Measurements from ENCODE around the gene ARHGAP26. TPM values are rescaled to one million over a fixed set of nuclear protein-coding genes. Genes with fewer than 3 reads are reported as not detected.

ARHGAP26 gene
- polyA plus RNA-seq, 6 donors from 2014 or later, result 2.4 to 8.7 (median 4.1) TPM

DNA sequence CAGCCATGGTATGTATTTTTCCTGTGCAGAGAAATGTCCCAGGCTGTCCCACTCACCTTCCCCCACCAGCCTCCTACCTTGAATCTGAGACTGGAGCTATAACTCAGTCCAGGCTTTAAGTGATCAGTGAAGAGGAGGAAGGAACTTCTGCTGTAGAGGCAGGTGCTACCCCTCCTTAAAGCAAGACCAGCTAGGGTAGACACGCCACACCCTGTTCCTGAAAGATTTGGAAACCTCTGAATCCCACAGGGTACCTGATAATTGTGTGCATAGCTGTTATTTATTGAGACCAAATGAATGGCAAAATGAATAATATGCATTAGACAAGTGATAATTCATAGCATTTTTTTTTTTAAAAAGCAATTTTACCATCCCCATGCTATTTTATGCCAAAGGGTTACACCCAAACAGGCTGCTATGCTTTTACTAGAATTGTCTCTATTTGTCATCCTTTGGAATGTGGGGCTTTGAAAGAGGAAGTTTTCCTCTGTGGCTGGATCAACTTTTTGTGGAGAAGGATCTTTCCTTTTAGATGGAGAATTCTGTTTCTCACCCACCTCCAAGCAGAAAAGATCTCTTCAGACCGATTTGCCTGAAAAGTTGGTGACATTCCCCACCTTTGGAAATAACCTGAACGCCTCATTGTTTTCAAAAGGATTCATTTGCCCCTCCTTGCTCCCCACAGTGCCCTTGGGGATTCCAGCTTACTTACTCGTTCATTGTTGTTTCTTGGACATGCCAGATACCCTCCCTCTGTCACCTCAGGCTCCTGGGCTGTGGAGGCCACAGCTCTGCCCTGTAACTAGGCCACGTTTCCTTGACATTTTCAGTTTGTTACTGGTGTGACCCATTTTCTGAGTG lies 384.6 kb downstream of the ARHGAP26 start:
- H3K27ac Mint-ChIP-seq, result no peak overlapping the region
- H3K4me1 Mint-ChIP-seq, result peaks cover 0 to 8% (median 0%) of the 10 kb centered on the region in 3 donors
- H3K4me3 Mint-ChIP-seq, result no peak overlapping the region
- no peaks in the 10 kb centered on the region for H3K27me3 Mint-ChIP-seq
- DNase-seq (no peak), ATAC-seq (ENCODE audit: low read depth in 2 of 2) (no peak)
- peaks cover 5 to 7% of the 10 kb centered on the region in 2 donors for H3K36me3 Mint-ChIP-seq
- H3K9me3 Mint-ChIP-seq, result no peaks in the 10 kb centered on the region

DNA sequence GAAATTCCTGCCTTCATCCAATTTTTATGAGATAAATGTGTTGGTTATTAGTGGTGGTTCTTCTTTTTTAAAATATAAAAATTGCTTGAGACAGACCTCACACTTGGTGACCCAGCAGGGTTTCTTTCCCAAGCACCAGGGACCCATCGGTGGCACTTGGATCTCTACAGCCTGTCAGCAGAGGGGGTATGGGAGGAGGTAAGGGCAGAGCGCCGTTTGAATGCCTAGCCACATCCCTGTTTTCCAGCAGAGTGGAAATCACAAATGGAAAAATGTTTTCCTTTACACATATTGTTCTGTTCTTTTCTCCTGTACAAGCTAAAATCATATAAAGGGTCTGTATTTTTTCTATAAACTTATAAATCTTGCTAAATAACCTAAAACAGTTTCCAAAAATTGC lies 385.3 kb downstream of the ARHGAP26 start:
- H3K4me3 Mint-ChIP-seq, result no peak overlapping the region
- DNase-seq (no peak), ATAC-seq (ENCODE audit: low read depth in 2 of 2) (no peak)
- H3K4me1 Mint-ChIP-seq, result peaks cover 0 to 8% (median 0%) of the 10 kb centered on the region in 3 donors
- no peak overlapping the region for H3K27ac Mint-ChIP-seq
- H3K27me3 Mint-ChIP-seq, result no peaks in the 10 kb centered on the region
- H3K9me3 Mint-ChIP-seq, result no peaks in the 10 kb centered on the region
- peaks cover 5 to 7% of the 10 kb centered on the region in 2 donors for H3K36me3 Mint-ChIP-seq

DNA sequence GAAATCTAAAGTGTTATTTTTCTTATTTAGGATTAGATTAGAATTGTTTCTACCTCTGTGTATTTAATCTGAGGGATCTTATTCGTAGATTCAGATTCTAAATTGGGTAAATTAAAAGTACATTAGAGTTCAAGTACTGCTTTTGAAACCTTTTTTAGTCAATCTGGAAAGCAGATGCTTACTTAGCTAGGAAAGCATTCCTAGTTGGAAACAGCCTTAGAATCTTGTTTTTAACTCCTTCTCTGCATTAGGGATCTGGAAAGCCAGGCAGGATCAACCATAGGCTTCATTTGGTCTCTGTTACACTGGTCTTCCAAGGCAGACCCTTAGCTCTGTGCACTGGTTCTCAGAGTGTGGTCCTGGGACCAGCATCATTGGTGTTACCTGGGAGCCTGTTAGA lies 385.9 kb downstream of the ARHGAP26 start:
- Mint-ChIP-seq H3K36me3 (peaks cover 5 to 7% of the 10 kb centered on the region in 2 donors), H3K9me3 (no peaks in the 10 kb centered on the region), H3K27ac (no peak overlapping the region), H3K27me3 (no peaks in the 10 kb centered on the region), H3K4me1 (peaks cover 0 to 8% (median 0%) of the 10 kb centered on the region in 3 donors), H3K4me3 (no peak overlapping the region)
- DNase-seq, result no peak
- ATAC-seq (ENCODE audit: low read depth in 2 of 2), result no peak

DNA sequence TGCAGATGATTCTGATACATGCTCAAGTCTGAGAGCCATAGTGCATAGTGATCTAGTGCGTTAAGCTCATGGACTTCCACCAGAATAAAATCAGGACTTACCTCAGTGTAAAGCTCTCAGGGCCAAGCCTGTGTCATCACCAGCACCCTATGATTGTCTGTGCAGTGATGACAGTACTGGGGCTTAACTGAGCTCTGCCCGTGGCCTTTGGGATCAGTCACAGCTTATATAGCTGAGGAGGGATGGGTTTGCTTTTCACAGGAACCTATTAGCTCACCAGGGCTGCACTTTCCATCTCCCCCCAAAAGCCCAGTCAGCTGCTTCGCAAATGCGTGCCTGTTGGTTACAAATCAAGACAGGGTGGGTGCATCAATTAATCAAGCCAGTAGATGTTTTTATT lies 386.4 kb downstream of the ARHGAP26 start:
- no peak overlapping the region for H3K27ac Mint-ChIP-seq
- H3K4me1 Mint-ChIP-seq, result peaks cover 0 to 8% (median 0%) of the 10 kb centered on the region in 3 donors
- DNase-seq (no peak), ATAC-seq (ENCODE audit: low read depth in 2 of 2) (no peak)
- no peak overlapping the region for H3K4me3 Mint-ChIP-seq
- H3K9me3 Mint-ChIP-seq, result no peaks in the 10 kb centered on the region
- peaks cover 5 to 7% of the 10 kb centered on the region in 2 donors for H3K36me3 Mint-ChIP-seq
- H3K27me3 Mint-ChIP-seq, result no peaks in the 10 kb centered on the region

DNA sequence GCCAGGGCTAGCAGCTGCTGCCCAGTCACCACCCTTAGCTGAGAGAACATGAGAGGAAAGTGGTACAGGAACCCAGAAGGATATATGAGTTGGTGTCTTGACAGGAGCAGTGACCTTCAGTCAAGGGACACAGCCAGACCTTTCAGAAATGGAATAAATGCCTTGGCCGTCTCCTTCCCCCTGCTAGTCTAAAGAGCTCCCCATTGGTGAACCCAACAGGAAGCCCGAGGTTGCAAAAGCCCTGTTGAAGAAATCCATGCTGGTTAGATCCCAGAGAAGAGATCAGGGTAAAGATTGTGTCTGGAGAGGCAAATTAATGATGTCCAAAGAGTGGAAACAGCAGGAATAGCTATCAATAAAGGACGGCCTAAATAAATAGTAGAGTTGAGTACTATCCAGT lies 388.9 kb downstream of the ARHGAP26 start:
- H3K4me1 Mint-ChIP-seq, result no peaks in the 10 kb centered on the region
- H3K27ac Mint-ChIP-seq, result peak overlapping the region in 2 of 6 donors; percentile 19 to 23
- peak overlapping the region in 1 of 8 donors; percentile 26 for H3K4me3 Mint-ChIP-seq
- DNase-seq, result no peak
- H3K36me3 Mint-ChIP-seq, result peaks cover 7 to 11% of the 10 kb centered on the region in 2 donors
- no peaks in the 10 kb centered on the region for H3K27me3 Mint-ChIP-seq
- no peak for ATAC-seq (ENCODE audit: low read depth in 2 of 2)
- no peaks in the 10 kb centered on the region for H3K9me3 Mint-ChIP-seq

DNA sequence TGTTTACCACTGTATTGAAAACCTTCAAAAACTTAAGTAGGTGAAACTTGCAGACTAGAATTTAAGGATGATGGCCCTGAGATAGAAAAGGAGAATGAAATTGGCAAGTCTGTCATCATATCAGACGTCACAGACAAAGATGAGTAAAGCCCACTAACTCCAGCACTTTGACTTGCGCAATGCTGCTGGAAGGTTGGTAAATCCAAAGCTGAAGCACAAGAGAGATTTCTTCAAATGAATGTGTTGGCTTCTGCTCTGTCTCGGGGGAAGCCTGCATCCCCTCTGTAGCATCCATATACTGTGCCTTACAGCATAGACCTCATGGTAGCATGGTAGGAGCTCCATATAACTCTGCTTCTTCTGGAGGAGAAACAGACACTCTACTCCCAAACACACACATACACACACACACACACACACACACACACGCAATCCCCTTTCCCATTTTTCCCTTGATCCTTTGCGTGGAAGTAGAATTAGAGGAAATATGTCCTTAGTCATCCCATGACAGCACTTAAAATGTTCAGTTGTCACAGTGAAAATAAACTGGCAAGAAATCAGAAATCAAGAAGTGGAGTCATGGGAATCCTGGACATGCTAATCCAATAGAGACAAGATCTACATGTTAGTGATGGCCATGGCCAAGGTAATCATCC lies 391.8 kb downstream of the ARHGAP26 start:
- no peak overlapping the region for H3K4me3 Mint-ChIP-seq
- DNase-seq (no peak), ATAC-seq (ENCODE audit: low read depth in 2 of 2) (no peak)
- no peak overlapping the region for H3K27ac Mint-ChIP-seq
- no peaks in the 10 kb centered on the region for H3K27me3 Mint-ChIP-seq
- peaks cover 0 to 2% (median 0%) of the 10 kb centered on the region in 7 donors for H3K9me3 Mint-ChIP-seq
- peaks cover 9 to 12% (median 9%) of the 10 kb centered on the region in 3 donors for H3K4me1 Mint-ChIP-seq
- H3K36me3 Mint-ChIP-seq, result peaks cover 2 to 7% of the 10 kb centered on the region in 2 donors

DNA sequence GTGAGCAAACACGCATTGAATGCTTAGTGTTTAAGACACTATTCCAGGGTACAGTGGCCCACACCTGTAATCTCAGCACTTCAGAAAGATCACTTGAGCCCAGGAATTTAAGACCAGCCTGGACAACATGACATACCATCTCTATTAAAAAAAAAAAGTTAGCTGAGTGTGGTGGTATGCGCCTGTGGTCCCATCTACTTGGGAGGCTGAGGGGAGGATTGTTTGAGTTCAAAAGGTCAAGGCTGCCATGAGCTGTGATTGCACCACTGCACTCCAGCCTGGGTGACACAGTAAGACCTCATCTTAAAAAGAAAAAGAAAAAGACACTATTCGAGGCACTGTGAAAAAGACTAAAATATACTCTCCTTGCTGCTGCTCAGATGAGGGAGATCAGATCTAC lies 392.6 kb downstream of the ARHGAP26 start:
- ATAC-seq (ENCODE audit: low read depth in 2 of 2), result no peak
- peaks cover 0 to 2% (median 0%) of the 10 kb centered on the region in 7 donors for H3K9me3 Mint-ChIP-seq
- H3K4me1 Mint-ChIP-seq, result peaks cover 9 to 12% (median 9%) of the 10 kb centered on the region in 3 donors
- H3K27ac Mint-ChIP-seq, result no peak overlapping the region
- DNase-seq, result no peak
- H3K4me3 Mint-ChIP-seq, result no peak overlapping the region
- no peaks in the 10 kb centered on the region for H3K27me3 Mint-ChIP-seq
- H3K36me3 Mint-ChIP-seq, result peaks cover 0 to 7% of the 10 kb centered on the region in 2 donors

DNA sequence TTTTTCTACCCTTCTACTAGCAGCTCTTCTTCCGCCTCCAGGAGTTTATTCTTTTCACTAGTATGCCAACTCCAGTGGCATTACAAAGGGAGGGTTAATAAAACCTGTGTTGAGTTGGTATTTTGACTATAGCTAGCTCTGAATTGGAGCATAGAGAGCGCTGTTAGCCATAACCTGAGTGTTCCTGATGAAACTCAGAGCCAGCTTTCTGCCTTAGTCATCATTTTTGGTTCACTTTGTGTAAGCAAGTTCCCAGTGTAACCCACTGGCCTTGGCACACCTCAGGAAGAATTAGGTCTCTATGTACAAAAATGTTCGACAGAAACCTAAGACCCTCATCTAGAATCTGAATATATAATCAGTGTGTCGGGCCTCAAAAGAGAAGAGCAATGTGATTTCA lies 394.4 kb downstream of the ARHGAP26 start:
- DNase-seq, result no peak
- Mint-ChIP-seq H3K27ac (peak overlapping the region in 2 of 6 donors; percentile 8 to 34), H3K27me3 (no peaks in the 10 kb centered on the region), H3K36me3 (peaks cover 0 to 7% of the 10 kb centered on the region in 2 donors), H3K4me3 (no peak overlapping the region), H3K9me3 (peaks cover 0 to 2% (median 0%) of the 10 kb centered on the region in 7 donors), H3K4me1 (peaks cover 9 to 12% (median 9%) of the 10 kb centered on the region in 3 donors)
- no peak for ATAC-seq (ENCODE audit: low read depth in 2 of 2)

DNA sequence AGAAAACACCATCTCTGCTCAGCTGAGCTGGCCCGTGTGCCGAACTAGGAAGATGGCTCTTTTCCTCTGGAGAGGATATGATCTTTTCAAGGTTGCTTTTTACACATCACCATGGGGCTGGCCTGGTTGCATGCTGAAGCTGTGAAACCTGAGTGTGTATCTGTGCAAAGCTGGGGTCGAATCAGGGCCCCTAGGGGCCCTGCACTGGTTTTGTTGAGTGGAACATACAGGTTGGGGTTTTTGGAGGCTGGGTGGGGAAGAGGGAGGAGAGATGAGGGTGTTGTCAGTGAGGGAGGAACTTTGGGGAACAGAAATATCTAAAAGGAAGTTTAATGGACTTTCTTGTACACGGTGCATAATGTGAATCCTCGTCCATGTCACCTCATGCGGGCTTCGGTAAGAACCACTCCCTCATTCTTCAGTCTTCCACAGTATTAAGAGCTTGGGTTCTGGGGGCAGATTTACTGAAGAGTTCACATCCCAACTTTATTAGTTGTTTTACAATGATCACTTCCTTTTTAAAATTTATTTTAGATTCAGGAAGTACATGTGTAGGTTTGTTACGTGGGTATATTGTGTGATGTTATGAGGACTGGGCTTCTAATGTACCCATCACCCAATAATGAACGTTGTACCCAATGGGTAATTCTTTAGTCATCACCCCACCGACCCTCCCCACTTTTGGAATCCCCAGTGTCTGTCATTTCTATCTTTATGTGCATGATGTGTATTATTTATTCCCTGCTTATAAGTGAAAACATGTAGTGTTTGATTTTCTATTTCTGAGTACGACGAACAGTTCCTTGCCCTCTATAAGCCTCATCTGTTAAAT lies 395.1 kb downstream of the ARHGAP26 start:
- no peaks in the 10 kb centered on the region for H3K27me3 Mint-ChIP-seq
- no peak for DNase-seq

DNA sequence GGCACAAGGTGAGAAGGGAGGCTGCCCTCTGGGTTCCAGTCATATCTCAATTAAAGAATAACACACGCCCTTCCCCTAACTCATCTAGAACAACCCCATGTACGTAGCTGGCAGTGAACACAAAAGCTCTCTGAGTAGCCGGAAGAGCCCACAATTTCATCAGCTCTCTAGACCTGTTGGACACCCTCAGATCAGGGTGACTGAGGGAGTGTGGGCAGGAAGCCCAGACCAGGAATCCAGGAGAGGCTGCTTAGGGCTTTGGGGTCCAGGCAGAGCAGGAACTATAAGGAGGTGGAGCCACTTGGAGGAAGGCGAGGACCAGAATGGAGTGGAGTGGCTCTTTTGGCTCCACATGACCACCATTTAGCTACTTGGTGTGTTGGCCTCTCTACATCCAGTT lies 395.9 kb downstream of the ARHGAP26 start:
- peaks cover 0 to 2% (median 0%) of the 10 kb centered on the region in 7 donors for H3K9me3 Mint-ChIP-seq
- ATAC-seq (ENCODE audit: low read depth in 2 of 2) (no peak), DNase-seq (no peak)
- H3K36me3 Mint-ChIP-seq, result peaks cover 0 to 7% of the 10 kb centered on the region in 2 donors
- H3K27ac Mint-ChIP-seq, result no peak overlapping the region
- no peak overlapping the region for H3K4me3 Mint-ChIP-seq
- H3K27me3 Mint-ChIP-seq, result no peaks in the 10 kb centered on the region
- H3K4me1 Mint-ChIP-seq, result peaks cover 9 to 12% (median 9%) of the 10 kb centered on the region in 3 donors

More for the DNA sequence above, 395.1 kb downstream of the ARHGAP26 start:
- Mint-ChIP-seq H3K36me3 (peaks cover 0 to 7% of the 10 kb centered on the region in 2 donors), H3K4me3 (peak overlapping the region in 2 of 8 donors; percentile 10), H3K4me1 (peaks cover 9 to 12% (median 9%) of the 10 kb centered on the region in 3 donors), H3K9me3 (peaks cover 0 to 2% (median 0%) of the 10 kb centered on the region in 7 donors), H3K27ac (peak overlapping the region in 2 of 6 donors; percentile 8 to 34)
- ATAC-seq (ENCODE audit: low read depth in 2 of 2), result no peak

DNA sequence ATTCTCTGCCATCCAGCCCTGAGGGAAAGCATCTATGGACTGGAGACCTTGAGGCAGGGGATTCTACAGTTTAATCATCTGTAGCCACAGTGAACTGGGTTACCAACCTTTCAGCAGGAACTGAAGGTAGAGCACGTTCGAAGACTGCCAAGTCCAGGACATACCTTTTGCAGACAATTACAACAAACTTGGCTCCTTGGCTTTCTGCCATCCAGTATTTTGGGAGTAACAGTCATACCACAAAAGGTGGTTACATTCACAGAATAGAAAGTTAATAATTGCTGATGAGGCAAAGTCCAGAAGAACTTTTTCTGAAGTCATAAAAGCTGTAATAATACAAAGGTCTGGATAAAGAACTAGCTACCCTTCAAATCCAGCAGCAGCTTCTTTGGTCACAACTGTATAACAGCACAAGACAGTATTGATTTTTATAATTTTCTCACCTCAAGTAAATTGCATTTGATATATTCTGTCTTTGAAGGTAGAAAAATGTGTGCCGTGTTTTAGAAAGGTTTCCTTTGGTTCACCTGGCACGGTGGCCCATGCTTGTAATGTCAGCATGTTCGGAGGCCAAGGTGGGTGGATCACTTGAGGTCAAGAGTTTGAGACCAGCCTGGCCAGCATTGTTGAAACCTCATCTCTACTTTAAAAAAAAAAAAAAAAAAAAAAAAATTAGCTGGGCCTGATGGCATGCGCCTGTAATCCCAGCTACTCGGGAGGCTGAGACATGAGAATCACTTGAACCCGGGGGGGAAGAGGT lies 396.7 kb downstream of the ARHGAP26 start:
- DNase-seq (no peak), ATAC-seq (ENCODE audit: low read depth in 2 of 2) (no peak)
- Mint-ChIP-seq H3K4me3 (no peak overlapping the region), H3K4me1 (peaks cover 9 to 12% (median 9%) of the 10 kb centered on the region in 3 donors), H3K36me3 (peaks cover 0 to 10% of the 10 kb centered on the region in 2 donors), H3K9me3 (peaks cover 0 to 2% (median 0%) of the 10 kb centered on the region in 7 donors), H3K27me3 (no peaks in the 10 kb centered on the region), H3K27ac (no peak overlapping the region)

DNA sequence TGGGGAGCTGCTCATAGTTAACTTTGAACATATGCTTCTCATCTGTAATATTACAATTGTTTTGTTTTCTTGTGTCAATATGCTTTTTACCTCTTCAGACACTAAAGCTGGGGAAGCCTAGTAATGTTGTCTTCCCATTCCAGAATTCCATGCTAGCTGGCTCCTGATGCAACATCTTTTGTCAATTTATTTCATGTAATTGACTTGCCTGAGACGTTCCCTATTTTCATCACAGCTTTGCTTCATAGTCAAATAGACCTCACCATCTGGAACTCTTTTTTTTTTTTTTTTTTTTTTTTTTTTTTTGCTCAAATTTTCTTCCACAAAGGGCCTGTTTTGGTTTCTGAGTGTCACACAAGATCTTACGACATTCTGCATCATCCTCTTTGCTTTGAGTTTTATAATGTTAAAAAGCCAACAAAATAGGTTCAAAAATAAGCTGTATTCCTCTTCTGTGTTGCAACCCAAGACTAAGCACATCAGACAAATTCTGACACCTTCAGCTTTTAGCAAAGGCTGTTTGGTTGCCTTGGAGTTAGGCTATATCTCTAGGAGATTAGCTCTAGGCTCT lies 398.1 kb downstream of the ARHGAP26 start:
- DNase-seq (no peak), ATAC-seq (ENCODE audit: low read depth in 2 of 2) (no peak)
- peaks cover 0 to 2% (median 0%) of the 10 kb centered on the region in 7 donors for H3K9me3 Mint-ChIP-seq
- peaks cover 0 to 8% of the 10 kb centered on the region in 2 donors for H3K36me3 Mint-ChIP-seq
- peaks cover 9 to 12% (median 9%) of the 10 kb centered on the region in 3 donors for H3K4me1 Mint-ChIP-seq
- no peak overlapping the region for H3K4me3 Mint-ChIP-seq
- no peak overlapping the region for H3K27ac Mint-ChIP-seq
- H3K27me3 Mint-ChIP-seq, result no peaks in the 10 kb centered on the region

Data from naive B cell (primary cell).